HEK293 (cell line): ENCODE data around the gene PIK3C2A.

ENCODE experiments used
- CTCF ChIA-PET: fragments of 350-600 bp; formaldehyde crosslinking; extraction: SDS; loops from one replicate; lab custom pipeline; 2021; ENCODE audit warnings: antibody characterized with exemption; lab: Yijun Ruan, JAX
- POLR2A ChIA-PET: fragments of 300-600 bp; formaldehyde crosslinking; extraction: SDS; loops from one replicate; lab custom pipeline; 2020; ENCODE audit warnings: antibody characterized with exemption, inconsistent platforms; lab: Yijun Ruan, JAX
- H3K27ac ChIP-seq: fragments of 200-500 bp; sonication (Bioruptor generic); 2 replicates; pipeline ENCODE4 v1.5.1; 2014; ENCODE audit warnings: low read depth, low read length, control low read depth, inconsistent platforms; ENCODE audit errors: extremely low read depth
- H3K36me3 ChIP-seq, 2 experiments: fragments of 200-500 bp in 1 of 2; sonication (Bioruptor generic) in 1 of 2; 1 replicate in 1 of 2; 2 replicates in 1 of 2; pipeline ENCODE4 v1.5.1; 2014 to 2017; ENCODE audit warnings: inconsistent platforms in 2 of 2, low read length in 2 of 2; ENCODE audit not compliant: control insufficient read depth in 2 of 2, insufficient read depth in 1 of 2
- H3K4me1 ChIP-seq: fragments of 200-500 bp; sonication (Bioruptor generic); 2 replicates; pipeline ENCODE4 v1.5.1; 2014; ENCODE audit warnings: mild to moderate bottlenecking, low read length, inconsistent platforms; ENCODE audit not compliant: control insufficient read depth, insufficient read depth
- H3K4me3 ChIP-seq: 2 replicates; pipeline ENCODE4 v1.5.1; 2011; ENCODE audit warnings: low read depth, mild to moderate bottlenecking, control low read depth, low read length, moderate library complexity
- H3K9me3 ChIP-seq: fragments of 200-500 bp; sonication (Bioruptor generic); 2 replicates; pipeline ENCODE4 v1.5.1; 2014; ENCODE audit warnings: low read depth, low read length, inconsistent platforms; ENCODE audit not compliant: control insufficient read depth, insufficient read depth
- KLF17 ChIP-seq: fragments of 450-650 bp; formaldehyde crosslinking; IDR thresholded peaks from 2 replicates; pipeline ENCODE4 v1.5.1; 2016; ENCODE audit warnings: missing biosample characterization, missing genetic modification characterization
- MZF1 ChIP-seq: fragments of 450-650 bp; formaldehyde crosslinking; IDR thresholded peaks from 2 replicates; pipeline ENCODE4 v1.5.1; 2017; ENCODE audit warnings: missing biosample characterization, missing genetic modification characterization, borderline replicate concordance
- OVOL3 ChIP-seq: fragments of 450-650 bp; formaldehyde crosslinking; IDR thresholded peaks from 2 replicates; pipeline ENCODE4 v1.5.1; 2016; ENCODE audit warnings: missing biosample characterization, missing genetic modification characterization
- PRDM1 ChIP-seq: fragments of 450-650 bp; formaldehyde crosslinking; IDR thresholded peaks from 2 replicates; pipeline ENCODE4; 2016; ENCODE audit warnings: missing biosample characterization, missing genetic modification characterization
- PRDM4 ChIP-seq: fragments of 450-650 bp; formaldehyde crosslinking; IDR thresholded peaks from 2 replicates; pipeline ENCODE4 v1.5.1; 2017; ENCODE audit warnings: missing biosample characterization, missing genetic modification characterization
- REPIN1 ChIP-seq: fragments of 450-650 bp; formaldehyde crosslinking; IDR thresholded peaks from 2 replicates; pipeline ENCODE4 v1.5.1; 2017; ENCODE audit warnings: missing biosample characterization, missing genetic modification characterization, low read depth
- SALL2 ChIP-seq: fragments of 450-650 bp; formaldehyde crosslinking; IDR thresholded peaks from 2 replicates; pipeline ENCODE4 v1.5.0; 2017; ENCODE audit warnings: missing biosample characterization, mild to moderate bottlenecking, missing genetic modification characterization, borderline replicate concordance
- SP7 ChIP-seq: fragments of 450-650 bp; formaldehyde crosslinking; IDR thresholded peaks from 2 replicates; pipeline ENCODE4 v1.5.1; 2016; ENCODE audit warnings: missing biosample characterization, missing genetic modification characterization
- ZNF146 ChIP-seq: fragments of 450-650 bp; formaldehyde crosslinking; IDR thresholded peaks from 2 replicates; pipeline ENCODE4 v1.5.1; 2016; ENCODE audit warnings: missing biosample characterization, missing genetic modification characterization
- ZNF211 ChIP-seq: fragments of 450-650 bp; formaldehyde crosslinking; IDR thresholded peaks from 2 replicates; pipeline ENCODE4 v1.5.1; 2016; ENCODE audit warnings: low read depth, missing biosample characterization, missing genetic modification characterization
- ZNF266 ChIP-seq: fragments of 450-650 bp; formaldehyde crosslinking; IDR thresholded peaks from 2 replicates; pipeline ENCODE4 v1.5.1; 2016; ENCODE audit warnings: missing biosample characterization, missing genetic modification characterization, low read depth
- ZNF324 ChIP-seq: fragments of 450-650 bp; formaldehyde crosslinking; IDR thresholded peaks from 2 replicates; pipeline ENCODE4 v1.5.1; 2016; ENCODE audit warnings: missing biosample characterization, missing genetic modification characterization
- ZNF423 ChIP-seq: fragments of 450-650 bp; formaldehyde crosslinking; IDR thresholded peaks from 2 replicates; pipeline ENCODE4 v1.5.1; 2016; ENCODE audit warnings: missing biosample characterization, missing genetic modification characterization
- ZNF585B ChIP-seq: fragments of 450-650 bp; formaldehyde crosslinking; IDR thresholded peaks from 2 replicates; pipeline ENCODE4 v1.5.1; 2016; ENCODE audit warnings: missing biosample characterization, missing genetic modification characterization
- ZNF596 ChIP-seq: fragments of 450-650 bp; IDR thresholded peaks from 2 replicates; pipeline ENCODE4 v1.5.0; 2018; ENCODE audit warnings: missing biosample characterization, mild to moderate bottlenecking, missing genetic modification characterization, moderate library complexity
- ZNF610 ChIP-seq: fragments of 450-650 bp; formaldehyde crosslinking; IDR thresholded peaks from 2 replicates; pipeline ENCODE4 v1.5.1; 2016; ENCODE audit warnings: missing biosample characterization, missing genetic modification characterization, borderline replicate concordance
- ZNF645 ChIP-seq: fragments of 450-650 bp; formaldehyde crosslinking; IDR thresholded peaks from 2 replicates; pipeline ENCODE4; 2016; ENCODE audit warnings: missing biosample characterization, missing genetic modification characterization
- ZNF76 ChIP-seq: fragments of 450-650 bp; formaldehyde crosslinking; IDR thresholded peaks from 2 replicates; pipeline ENCODE4; 2016; ENCODE audit warnings: low read depth, missing biosample characterization, missing genetic modification characterization, borderline replicate concordance
- ZNF791 ChIP-seq: fragments of 450-650 bp; formaldehyde crosslinking; IDR thresholded peaks from 2 replicates; pipeline ENCODE4 v1.5.1; 2016; ENCODE audit warnings: missing biosample characterization, missing genetic modification characterization
- ZNF792 ChIP-seq: fragments of 450-650 bp; formaldehyde crosslinking; IDR thresholded peaks from 2 replicates; pipeline ENCODE4 v1.5.1; 2016; ENCODE audit warnings: missing biosample characterization, missing genetic modification characterization
- ZSCAN23 ChIP-seq: fragments of 450-650 bp; formaldehyde crosslinking; IDR thresholded peaks from 2 replicates; pipeline ENCODE4 v1.5.1; 2016; ENCODE audit warnings: missing biosample characterization, missing genetic modification characterization
- ZXDB ChIP-seq: fragments of 450-650 bp; formaldehyde crosslinking; IDR thresholded peaks from 2 replicates; pipeline ENCODE4 v1.5.1; 2016; ENCODE audit warnings: missing biosample characterization, missing genetic modification characterization
- TF ChIP-seq, protein P1 (sequence below): fragments of 450-650 bp; formaldehyde crosslinking; IDR thresholded peaks from 2 replicates; pipeline ENCODE4 v1.5.1; 2016; ENCODE audit warnings: missing biosample characterization, missing genetic modification characterization

Gene PIK3C2A

GRCh38 chr11:17207317-17208256, at the start of gene PIK3C2A (continued):
- TF ChIP-seq ZNF645 (no peak), SP7 (peak; percentile 24; the same call in 1 of the 2 replicates), ZNF792 (no peak), ZNF423 (tag by site-specific recombination) (0 out of 2 replicates have a peak, but pooled peaks have one; percentile 30), ZNF146 (tag by site-specific recombination) (no peak), ZNF266 (tag by site-specific recombination) (no peak), ZNF585B (tag by site-specific recombination) (no peak), MZF1 (tag by site-specific recombination) (no peak), ZNF211 (tag by site-specific recombination) (no peak)
- TF ChIP-seq, protein P1, sequence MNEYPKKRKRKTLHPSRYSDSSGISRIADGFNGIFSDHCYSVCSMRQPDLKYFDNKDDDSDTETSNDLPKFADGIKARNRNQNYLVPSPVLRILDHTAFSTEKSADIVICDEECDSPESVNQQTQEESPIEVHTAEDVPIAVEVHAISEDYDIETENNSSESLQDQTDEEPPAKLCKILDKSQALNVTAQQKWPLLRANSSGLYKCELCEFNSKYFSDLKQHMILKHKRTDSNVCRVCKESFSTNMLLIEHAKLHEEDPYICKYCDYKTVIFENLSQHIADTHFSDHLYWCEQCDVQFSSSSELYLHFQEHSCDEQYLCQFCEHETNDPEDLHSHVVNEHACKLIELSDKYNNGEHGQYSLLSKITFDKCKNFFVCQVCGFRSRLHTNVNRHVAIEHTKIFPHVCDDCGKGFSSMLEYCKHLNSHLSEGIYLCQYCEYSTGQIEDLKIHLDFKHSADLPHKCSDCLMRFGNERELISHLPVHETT (tag by site-specific recombination): 0 out of 2 replicates have a peak, but pooled peaks have one; percentile 25

DNA sequence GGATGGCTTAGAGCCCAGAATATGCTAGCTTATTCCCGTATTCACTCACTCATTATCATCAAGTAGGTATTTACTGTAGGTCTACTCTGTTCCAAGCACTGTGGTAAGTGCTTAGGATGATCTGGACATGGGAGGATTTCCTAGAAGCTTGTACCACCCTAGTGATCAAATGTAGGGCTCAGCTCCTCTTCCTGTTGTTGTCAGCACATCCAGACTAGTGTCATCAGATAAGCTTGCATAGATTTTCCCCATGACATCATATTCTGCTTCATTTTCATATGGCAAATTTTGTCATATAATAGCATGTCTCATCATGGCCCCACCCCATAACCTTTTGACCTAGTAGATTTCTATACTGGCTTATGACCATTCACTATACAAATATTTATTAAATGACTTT, 49.4 kb upstream of the PIK3C2A start:
- Histone ChIP-seq H3K9me3 (no peaks in the 10 kb centered on the region), H3K4me1 (no peaks in the 10 kb centered on the region), H3K36me3 (no peaks in the 10 kb centered on the region), H3K27ac (no peak overlapping the region), H3K4me3 (no peak overlapping the region)
- ChIA-PET POLR2A (no interaction called here), CTCF (interaction anchor here (0.9 kb wide), 1 partner anchor 12 kb away, joined by 3 read pairs; no protein-coding TSS in a partner anchor)
- TF ChIP-seq MZF1 (tag by site-specific recombination) (no peak), ZNF596 (tag by site-specific recombination) (no peak), ZSCAN23 (no peak), ZNF266 (tag by site-specific recombination) (no peak)

DNA sequence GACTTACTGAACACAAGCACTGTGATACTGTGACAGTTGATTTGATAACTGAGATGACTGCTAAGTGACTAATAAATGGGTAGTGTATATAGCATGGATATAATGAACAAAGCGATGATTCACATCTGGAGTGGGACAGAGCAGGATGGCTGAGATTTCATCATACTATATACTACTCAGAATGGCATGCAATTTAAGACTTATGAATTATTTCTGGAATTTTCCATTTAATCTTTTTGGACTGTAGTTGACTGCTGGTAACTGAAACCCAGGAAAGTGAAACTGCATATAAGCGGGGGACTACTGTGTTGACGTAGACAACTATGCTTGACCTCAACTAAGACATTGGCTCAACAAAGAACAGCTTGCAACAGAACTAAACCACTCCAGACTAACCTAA, 48.7 kb upstream of the PIK3C2A start:
- Histone ChIP-seq H3K4me1 (no peaks in the 10 kb centered on the region), H3K9me3 (no peaks in the 10 kb centered on the region), H3K27ac (no peak overlapping the region), H3K4me3 (no peak overlapping the region), H3K36me3 (no peaks in the 10 kb centered on the region)
- CTCF ChIA-PET: interaction anchor here (0.5 kb wide), 1 partner anchor 242 kb away, joined by 3 read pairs; no protein-coding TSS in a partner anchor
- TF ChIP-seq ZNF324: no peak
- no peak for TF ChIP-seq ZXDB
- TF ChIP-seq PRDM1: no peak
- no peak for TF ChIP-seq ZNF610
- TF ChIP-seq OVOL3: no peak
- no peak for TF ChIP-seq ZNF76 (tag by site-specific recombination)
- no peak for TF ChIP-seq REPIN1 (tag by site-specific recombination)
- TF ChIP-seq SALL2: no peak
- no peak for TF ChIP-seq ZNF791
- TF ChIP-seq KLF17 (tag by site-specific recombination): no peak
- TF ChIP-seq, protein P1 (tag by site-specific recombination): no peak
- no peak for TF ChIP-seq PRDM4 (tag by site-specific recombination)
- POLR2A ChIA-PET: no interaction called here
